Glutamatergic neuron (in vitro differentiated cells): ENCODE results near the gene BMP7. TPM values are rescaled to one million over a fixed set of nuclear protein-coding genes. Genes with fewer than 3 reads are reported as not detected.

Source experiments
- DNase-seq: peaks from one replicate; pipeline ENCODE4 v3.0.0; 2022
- H3K27ac Mint-ChIP-seq: one replicate; pipeline ENCODE4 v1.8.0; 2020; ENCODE audit warnings: mild to moderate bottlenecking, mixed read lengths, inconsistent platforms; ENCODE audit not compliant: unreplicated experiment
- H3K27me3 Mint-ChIP-seq: one replicate; pipeline ENCODE4 v1.8.0; 2020; ENCODE audit warnings: mild to moderate bottlenecking, moderate library complexity, mixed read lengths, inconsistent platforms; ENCODE audit not compliant: unreplicated experiment
- H3K36me3 Mint-ChIP-seq: one replicate; pipeline ENCODE4 v1.8.0; 2020; ENCODE audit warnings: mild to moderate bottlenecking, mixed read lengths, inconsistent platforms; ENCODE audit not compliant: unreplicated experiment
- H3K4me1 Mint-ChIP-seq: one replicate; pipeline ENCODE4 v1.8.0; 2020; ENCODE audit warnings: mild to moderate bottlenecking, low read depth, mixed read lengths, inconsistent platforms; ENCODE audit not compliant: unreplicated experiment
- H3K4me3 Mint-ChIP-seq: one replicate; pipeline ENCODE4 v1.8.0; 2020; ENCODE audit warnings: mild to moderate bottlenecking, mixed read lengths, inconsistent platforms; ENCODE audit not compliant: unreplicated experiment
- H3K9me3 Mint-ChIP-seq: one replicate; pipeline ENCODE4 v1.8.0; 2020; ENCODE audit warnings: mild to moderate bottlenecking, moderate library complexity, mixed read lengths, inconsistent platforms; ENCODE audit not compliant: unreplicated experiment
- total RNA-seq: library from RNA; stranded (reverse); fragmentation: NEBNext Ultra II Directional; extraction: Animal tissue kit (Norgen Biotek cat#: 25700); gene quantifications from one replicate; pipeline ENCODE4 v1.2.1, GENCODE V29; 2021; ENCODE audit not compliant: unreplicated experiment
- TF ChIP-seq, protein P1 (sequence below): fragments of 200-600 bp; sonication (generic); IDR thresholded peaks from one replicate; pipeline ENCODE4 v1.5.0; 2021; ENCODE audit not compliant: partially characterized antibody, unreplicated experiment

Gene BMP7
- total RNA-seq, 1 donor from 2014 or later = 8.7 TPM

- no peak overlapping the region for H3K4me3 Mint-ChIP-seq
- peaks cover 4% of the 10 kb centered on the region for H3K4me1 Mint-ChIP-seq
- no peaks in the 10 kb centered on the region for H3K9me3 Mint-ChIP-seq
- no peak overlapping the region for H3K27ac Mint-ChIP-seq
- peaks cover 10% of the 10 kb centered on the region for H3K27me3 Mint-ChIP-seq
- TF ChIP-seq, protein P1, sequence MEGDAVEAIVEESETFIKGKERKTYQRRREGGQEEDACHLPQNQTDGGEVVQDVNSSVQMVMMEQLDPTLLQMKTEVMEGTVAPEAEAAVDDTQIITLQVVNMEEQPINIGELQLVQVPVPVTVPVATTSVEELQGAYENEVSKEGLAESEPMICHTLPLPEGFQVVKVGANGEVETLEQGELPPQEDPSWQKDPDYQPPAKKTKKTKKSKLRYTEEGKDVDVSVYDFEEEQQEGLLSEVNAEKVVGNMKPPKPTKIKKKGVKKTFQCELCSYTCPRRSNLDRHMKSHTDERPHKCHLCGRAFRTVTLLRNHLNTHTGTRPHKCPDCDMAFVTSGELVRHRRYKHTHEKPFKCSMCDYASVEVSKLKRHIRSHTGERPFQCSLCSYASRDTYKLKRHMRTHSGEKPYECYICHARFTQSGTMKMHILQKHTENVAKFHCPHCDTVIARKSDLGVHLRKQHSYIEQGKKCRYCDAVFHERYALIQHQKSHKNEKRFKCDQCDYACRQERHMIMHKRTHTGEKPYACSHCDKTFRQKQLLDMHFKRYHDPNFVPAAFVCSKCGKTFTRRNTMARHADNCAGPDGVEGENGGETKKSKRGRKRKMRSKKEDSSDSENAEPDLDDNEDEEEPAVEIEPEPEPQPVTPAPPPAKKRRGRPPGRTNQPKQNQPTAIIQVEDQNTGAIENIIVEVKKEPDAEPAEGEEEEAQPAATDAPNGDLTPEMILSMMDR = no peak
- no peak for DNase-seq
- H3K36me3 Mint-ChIP-seq = no peaks in the 10 kb centered on the region
Observed at GRCh38 chr20:57213291-57213690, 53.1 kb downstream of the BMP7 start.

DNA sequence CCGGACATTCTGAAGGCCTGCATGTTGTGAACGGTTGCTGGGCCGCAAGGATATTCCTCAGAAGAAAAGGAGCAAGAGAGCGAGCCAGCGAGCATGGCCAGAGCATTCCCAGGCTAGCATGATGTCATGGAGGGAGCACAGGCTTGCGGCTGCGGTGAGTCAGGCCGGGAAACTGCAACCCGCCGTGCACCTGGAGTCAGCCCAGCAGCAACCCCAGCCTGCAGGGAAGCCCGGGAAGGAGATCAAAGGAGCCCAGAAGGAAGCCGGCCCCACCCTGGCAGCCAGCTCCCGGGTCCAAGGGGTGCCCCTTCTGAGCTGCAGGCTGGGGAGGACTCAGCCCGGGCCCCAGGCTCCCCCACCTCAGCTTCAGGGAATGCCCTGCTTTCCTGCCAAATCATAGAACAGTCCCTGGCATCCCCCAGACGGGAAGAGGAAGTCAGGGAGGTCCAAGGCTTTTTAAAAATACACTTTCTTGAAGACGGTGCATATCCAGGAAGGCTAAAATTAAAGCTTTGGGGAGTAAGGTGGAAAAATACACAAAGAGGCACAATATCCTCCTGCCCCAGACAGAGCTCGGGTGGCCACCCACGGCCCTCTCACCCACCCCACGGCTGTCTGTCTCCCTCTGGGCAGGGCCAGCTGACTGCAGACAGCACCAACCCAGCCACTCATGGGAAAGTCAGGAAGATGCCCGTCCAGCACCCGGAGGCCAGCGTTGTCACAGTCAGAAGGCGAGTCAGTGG lies 53.7 kb downstream of the BMP7 start:
- Mint-ChIP-seq H3K4me1 (peaks cover 4% of the 10 kb centered on the region), H3K27me3 (peaks cover 11% of the 10 kb centered on the region), H3K36me3 (no peaks in the 10 kb centered on the region), H3K27ac (no peak overlapping the region), H3K4me3 (no peak overlapping the region), H3K9me3 (no peaks in the 10 kb centered on the region)
- TF ChIP-seq, protein P1 = no peak
- peak; percentile 48 for DNase-seq

- TF ChIP-seq, protein P1 = no peak
- Mint-ChIP-seq H3K4me1 (peaks cover 4% of the 10 kb centered on the region), H3K27me3 (peaks cover 13% of the 10 kb centered on the region), H3K9me3 (peaks cover 3% of the 10 kb centered on the region), H3K27ac (peak overlapping the region; percentile 78), H3K4me3 (peak overlapping the region; percentile 3), H3K36me3 (no peaks in the 10 kb centered on the region)
- no peak for DNase-seq
Observed at GRCh38 chr20:57211908-57212533, 54.4 kb downstream of the BMP7 start.

DNA sequence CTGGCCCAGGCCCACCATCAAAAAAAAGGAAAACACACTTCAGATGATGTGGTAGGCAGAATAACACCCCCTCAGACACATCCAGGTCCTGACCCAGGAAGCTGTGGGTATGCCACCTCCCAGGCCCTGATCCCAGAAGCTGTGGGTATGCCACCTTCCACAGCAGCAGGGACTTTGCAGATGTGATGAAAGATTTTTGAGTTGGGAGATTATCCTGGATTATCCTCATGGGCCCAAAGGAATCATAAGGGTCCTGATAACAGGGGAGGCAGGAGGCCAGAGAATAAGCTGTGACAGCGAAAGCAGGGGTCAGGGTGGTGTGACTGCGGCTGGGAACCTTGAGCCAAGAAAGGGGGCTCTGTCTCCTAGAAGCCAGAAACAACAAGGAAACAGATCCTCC lies 55.0 kb downstream of the BMP7 start:
- H3K27ac Mint-ChIP-seq = no peak overlapping the region
- H3K27me3 Mint-ChIP-seq = peaks cover 14% of the 10 kb centered on the region
- H3K4me3 Mint-ChIP-seq = no peak overlapping the region
- H3K36me3 Mint-ChIP-seq = no peaks in the 10 kb centered on the region
- DNase-seq = no peak
- H3K9me3 Mint-ChIP-seq = peaks cover 4% of the 10 kb centered on the region
- H3K4me1 Mint-ChIP-seq = peaks cover 4% of the 10 kb centered on the region
- TF ChIP-seq, protein P1 = no peak

- H3K36me3 Mint-ChIP-seq = no peaks in the 10 kb centered on the region
- H3K27ac Mint-ChIP-seq = no peak overlapping the region
- H3K27me3 Mint-ChIP-seq = peaks cover 14% of the 10 kb centered on the region
- DNase-seq = no peak
- peaks cover 4% of the 10 kb centered on the region for H3K9me3 Mint-ChIP-seq
- H3K4me3 Mint-ChIP-seq = no peak overlapping the region
- TF ChIP-seq, protein P1 = no peak
- H3K4me1 Mint-ChIP-seq = peaks cover 4% of the 10 kb centered on the region
Observed at GRCh38 chr20:57210911-57211280, 55.5 kb downstream of the BMP7 start.
